ENCODE results near the gene ATP9B.

DNA sequence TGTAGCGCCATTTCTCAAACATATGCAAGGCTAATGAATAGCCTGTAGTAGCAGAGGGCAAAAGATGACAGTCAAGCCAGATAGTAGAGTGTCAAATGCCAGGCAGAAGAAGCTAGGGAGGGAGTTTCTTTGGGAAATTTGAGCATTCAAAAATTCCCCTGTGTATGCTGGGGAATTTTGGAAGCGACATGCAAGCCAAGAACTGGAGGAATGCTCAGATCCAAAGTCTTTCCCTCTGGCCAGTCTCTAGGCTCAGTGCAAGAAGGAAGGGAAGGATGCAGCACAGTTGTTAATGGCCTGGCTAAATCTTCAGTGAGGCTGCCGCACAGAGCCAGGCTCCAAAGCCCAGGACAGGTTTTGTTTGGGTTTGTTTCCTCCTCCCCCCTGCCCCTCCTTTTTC, 59.9 kb downstream of the ATP9B start:
- TF ChIP-seq POLR2AphosphoS5 (IDR thresholded peaks at IDR 0.05) = no peak
- TF ChIP-seq, protein P1, sequence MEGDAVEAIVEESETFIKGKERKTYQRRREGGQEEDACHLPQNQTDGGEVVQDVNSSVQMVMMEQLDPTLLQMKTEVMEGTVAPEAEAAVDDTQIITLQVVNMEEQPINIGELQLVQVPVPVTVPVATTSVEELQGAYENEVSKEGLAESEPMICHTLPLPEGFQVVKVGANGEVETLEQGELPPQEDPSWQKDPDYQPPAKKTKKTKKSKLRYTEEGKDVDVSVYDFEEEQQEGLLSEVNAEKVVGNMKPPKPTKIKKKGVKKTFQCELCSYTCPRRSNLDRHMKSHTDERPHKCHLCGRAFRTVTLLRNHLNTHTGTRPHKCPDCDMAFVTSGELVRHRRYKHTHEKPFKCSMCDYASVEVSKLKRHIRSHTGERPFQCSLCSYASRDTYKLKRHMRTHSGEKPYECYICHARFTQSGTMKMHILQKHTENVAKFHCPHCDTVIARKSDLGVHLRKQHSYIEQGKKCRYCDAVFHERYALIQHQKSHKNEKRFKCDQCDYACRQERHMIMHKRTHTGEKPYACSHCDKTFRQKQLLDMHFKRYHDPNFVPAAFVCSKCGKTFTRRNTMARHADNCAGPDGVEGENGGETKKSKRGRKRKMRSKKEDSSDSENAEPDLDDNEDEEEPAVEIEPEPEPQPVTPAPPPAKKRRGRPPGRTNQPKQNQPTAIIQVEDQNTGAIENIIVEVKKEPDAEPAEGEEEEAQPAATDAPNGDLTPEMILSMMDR (IDR thresholded peaks at IDR 0.05 in 8 of 11, conservative IDR thresholded peaks at IDR 0.05 in 3 of 11) = no peak

Data from spleen (tissue), 7 donors.